PC-3 (cell line): ENCODE measurements around the gene BCAS1. TPM values are rescaled to one million over a fixed set of nuclear protein-coding genes. Genes with fewer than 3 reads are reported as not detected.

Source experiments
- ATAC-seq: fragments of 200-7000 bp; cut with Tn5 transposase; 2 replicates; pipeline ENCODE4 v1.9.1; 2020; ENCODE audit warnings: mild to moderate bottlenecking, moderate library complexity
- BruUV-seq: library from RNA; stranded (reverse); fragments of 400-500 nt; replicated peaks from 2 replicates; lab custom pipeline; 2021; lab: Mats Ljungman, UMichigan
- CTCF ChIA-PET: fragments of 300-600 bp; sonication (Branson Sonifier 250); formaldehyde crosslinking; loops from one replicate; lab custom pipeline; 2022; ENCODE audit warnings: antibody characterized with exemption; lab: Charles Lee
- POLR2A ChIA-PET: fragments of 300-600 bp; sonication (Branson Sonifier 250); formaldehyde crosslinking; loops from one replicate; lab custom pipeline; 2022; ENCODE audit warnings: antibody characterized with exemption; ENCODE audit not compliant: unreplicated experiment; lab: Charles Lee
- DNase-seq: peaks from one replicate; pipeline ENCODE4 v3.0.0-alpha.2; 2015
- H2AFZ ChIP-seq: fragments of 300-600 bp; sonication (generic); 2 replicates; pipeline ENCODE4 v1.6.0; 2016; ENCODE audit warnings: antibody characterized with exemption, low read length
- H3F3A ChIP-seq: fragments of 300-600 bp; sonication (generic); one replicate; pipeline ENCODE4 v1.6.0; 2017; ENCODE audit warnings: antibody characterized with exemption, low read length, control low read depth, mild to moderate bottlenecking; ENCODE audit not compliant: unreplicated experiment
- H3K27ac ChIP-seq: fragments of 300-600 bp; sonication (generic); 2 replicates; pipeline ENCODE4 v1.5.1; 2016; ENCODE audit warnings: mild to moderate bottlenecking, low read length
- H3K27me3 ChIP-seq: fragments of 300-600 bp; sonication (generic); 2 replicates; pipeline ENCODE4 v1.6.1; 2016; ENCODE audit warnings: low read length, mixed read lengths
- H3K36me3 ChIP-seq: fragments of 300-600 bp; sonication (generic); 2 replicates; pipeline ENCODE4 v1.6.1; 2016; ENCODE audit warnings: low read depth, mixed run types, low read length, mixed read lengths
- H3K4me1 ChIP-seq: fragments of 300-600 bp; sonication (generic); 2 replicates; pipeline ENCODE4 v1.5.1; 2016; ENCODE audit warnings: low read length; ENCODE audit not compliant: insufficient read depth
- H3K4me2 ChIP-seq: fragments of 300-600 bp; sonication (generic); 2 replicates; pipeline ENCODE4 v1.6.0; 2016; ENCODE audit warnings: low read length
- H3K4me3 ChIP-seq: fragments of 300-600 bp; sonication (generic); 2 replicates; pipeline ENCODE4 v1.5.1; 2016; ENCODE audit warnings: mild to moderate bottlenecking, low read length, mixed read lengths
- H3K79me2 ChIP-seq: fragments of 300-600 bp; sonication (generic); 2 replicates; pipeline ENCODE4 v1.6.1; 2017; ENCODE audit warnings: low read length, mixed read lengths
- H3K9ac ChIP-seq: fragments of 300-600 bp; sonication (generic); 2 replicates; pipeline ENCODE4 v1.6.0; 2016; ENCODE audit warnings: mild to moderate bottlenecking, low read length
- H3K9me2 ChIP-seq: fragments of 300-600 bp; sonication (generic); replicated peaks from 2 replicates; pipeline ENCODE4 v1.6.1; 2016; ENCODE audit warnings: mixed run types, low read length, mixed read lengths
- H3K9me3 ChIP-seq: fragments of 300-600 bp; sonication (generic); 2 replicates; pipeline ENCODE4 v1.6.1; 2016; ENCODE audit warnings: low read length, mixed read lengths
- H4K20me1 ChIP-seq: fragments of 300-600 bp; sonication (generic); 2 replicates; pipeline ENCODE4 v1.6.1; 2016; ENCODE audit warnings: low read length, mixed read lengths
- EZH2 ChIP-seq: fragments of 300-600 bp; sonication (generic); IDR thresholded peaks from one replicate; pipeline ENCODE4 v1.6.1; 2017; ENCODE audit warnings: antibody characterized with exemption, mild to moderate bottlenecking, low read length; ENCODE audit not compliant: unreplicated experiment
- EZH2phosphoT487 ChIP-seq: fragments of 300-600 bp; sonication (generic); IDR thresholded peaks from 2 replicates; pipeline ENCODE4 v1.6.1; 2018; ENCODE audit warnings: mild to moderate bottlenecking, antibody characterized with exemption, low read length, borderline replicate concordance
- intact Hi-C: fragments of 100-400 bp; cut with micrococcal nuclease; formaldehyde crosslinking; loops from 2 replicates; pipeline ENCODE4 v1.9.0; 2023
- total RNA-seq: library from RNA; depleted of rRNA; stranded (reverse); fragments of >200 nt; gene quantifications from 2 replicates; pipeline ENCODE4 v1.2.3, GENCODE V29; 2014
- TF ChIP-seq, protein P1 (sequence below): fragments of 300-600 bp; sonication (generic); conservative IDR thresholded peaks from 2 replicates; pipeline ENCODE4 v1.5.1; 2017; ENCODE audit warnings: antibody characterized with exemption, low read depth, mild to moderate bottlenecking, low read length

The BCAS1 gene
- total RNA-seq, 1 experiment from 2014 or later: 0.18 TPM

DNA sequence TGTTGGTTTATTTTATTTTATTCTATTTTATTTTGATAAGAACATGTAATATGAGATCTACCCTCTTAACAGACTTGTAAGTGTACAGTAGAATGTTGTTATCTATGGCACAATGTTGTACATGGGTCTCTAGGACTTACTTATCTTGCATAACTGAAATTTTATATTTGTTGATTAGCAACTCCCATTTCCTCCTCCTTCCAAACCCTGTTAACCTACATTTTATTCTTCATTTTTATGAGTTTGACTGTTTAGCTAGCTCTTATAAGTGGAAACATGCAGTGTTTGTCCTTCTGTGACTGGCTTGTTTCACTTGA lies 37.9 kb upstream of the BCAS1 start:
- Histone ChIP-seq H2AFZ (no peak overlapping the region), H3K9me2 (no peaks in the 10 kb centered on the region), H3F3A (no peaks in the 10 kb centered on the region), H3K9me3 (no peaks in the 10 kb centered on the region), H4K20me1 (no peaks in the 10 kb centered on the region), H3K79me2 (no peaks in the 10 kb centered on the region), H3K4me1 (no peaks in the 10 kb centered on the region), H3K9ac (no peak overlapping the region), H3K4me3 (no peak overlapping the region), H3K27ac (no peak overlapping the region), H3K4me2 (no peak overlapping the region), H3K27me3 (no peaks in the 10 kb centered on the region), H3K36me3 (no peaks in the 10 kb centered on the region)
- ChIA-PET POLR2A (no interaction called here), CTCF (no interaction called here)
- intact Hi-C loops: no loop called here
- ATAC-seq (no peak), DNase-seq (no peak)
- TF ChIP-seq, protein P1, sequence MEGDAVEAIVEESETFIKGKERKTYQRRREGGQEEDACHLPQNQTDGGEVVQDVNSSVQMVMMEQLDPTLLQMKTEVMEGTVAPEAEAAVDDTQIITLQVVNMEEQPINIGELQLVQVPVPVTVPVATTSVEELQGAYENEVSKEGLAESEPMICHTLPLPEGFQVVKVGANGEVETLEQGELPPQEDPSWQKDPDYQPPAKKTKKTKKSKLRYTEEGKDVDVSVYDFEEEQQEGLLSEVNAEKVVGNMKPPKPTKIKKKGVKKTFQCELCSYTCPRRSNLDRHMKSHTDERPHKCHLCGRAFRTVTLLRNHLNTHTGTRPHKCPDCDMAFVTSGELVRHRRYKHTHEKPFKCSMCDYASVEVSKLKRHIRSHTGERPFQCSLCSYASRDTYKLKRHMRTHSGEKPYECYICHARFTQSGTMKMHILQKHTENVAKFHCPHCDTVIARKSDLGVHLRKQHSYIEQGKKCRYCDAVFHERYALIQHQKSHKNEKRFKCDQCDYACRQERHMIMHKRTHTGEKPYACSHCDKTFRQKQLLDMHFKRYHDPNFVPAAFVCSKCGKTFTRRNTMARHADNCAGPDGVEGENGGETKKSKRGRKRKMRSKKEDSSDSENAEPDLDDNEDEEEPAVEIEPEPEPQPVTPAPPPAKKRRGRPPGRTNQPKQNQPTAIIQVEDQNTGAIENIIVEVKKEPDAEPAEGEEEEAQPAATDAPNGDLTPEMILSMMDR: no peak
- no peak for TF ChIP-seq EZH2
- no peak for TF ChIP-seq EZH2phosphoT487
- no TSS peak for BruUV-seq

GRCh38 chr20:54107600-54108325 lies 37.4 kb upstream of the BCAS1 start:
- H3K9me2 ChIP-seq: no peaks in the 10 kb centered on the region
- no peak overlapping the region for H3K9ac ChIP-seq
- ChIA-PET CTCF (no interaction called here), POLR2A (no interaction called here)
- H3K4me3 ChIP-seq: no peak overlapping the region
- intact Hi-C loops: no loop called here
- H3K79me2 ChIP-seq: no peaks in the 10 kb centered on the region
- no peak overlapping the region for H3K4me2 ChIP-seq
- ATAC-seq (peak; percentile 26; the same call in 1 of the 2 replicates), DNase-seq (peak; percentile 26)
- TF ChIP-seq, protein P1: no peak
- no peak for TF ChIP-seq EZH2
- no peak for TF ChIP-seq EZH2phosphoT487
- H3F3A ChIP-seq: no peaks in the 10 kb centered on the region
- no peak overlapping the region for H3K27ac ChIP-seq
- no TSS peak for BruUV-seq
- H3K9me3 ChIP-seq: no peaks in the 10 kb centered on the region
- H3K36me3 ChIP-seq: no peaks in the 10 kb centered on the region
- no peak overlapping the region for H2AFZ ChIP-seq
- no peaks in the 10 kb centered on the region for H4K20me1 ChIP-seq
- no peaks in the 10 kb centered on the region for H3K27me3 ChIP-seq
- no peaks in the 10 kb centered on the region for H3K4me1 ChIP-seq

DNA sequence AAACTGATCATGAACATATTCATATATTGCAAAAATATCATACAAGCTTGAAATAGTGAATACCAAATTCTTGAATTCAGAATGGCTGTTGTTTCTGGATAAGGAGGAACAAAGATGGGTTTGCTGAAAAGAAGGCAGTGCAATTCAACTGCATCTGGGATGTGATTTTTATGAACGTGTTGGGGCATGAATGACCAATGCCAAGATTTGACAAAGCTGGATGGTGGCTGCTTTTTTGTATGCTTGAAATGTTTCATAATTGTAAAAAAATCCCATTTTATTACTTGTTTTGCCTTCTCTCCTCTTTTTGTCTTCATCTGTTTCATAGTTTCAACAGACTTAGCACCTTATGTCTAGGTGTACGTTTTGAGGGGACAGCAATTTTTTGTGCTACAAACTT lies 36.8 kb upstream of the BCAS1 start:
- no peak overlapping the region for H3K4me2 ChIP-seq
- no TSS peak for BruUV-seq

More for the DNA sequence above, 36.8 kb upstream of the BCAS1 start:
- Histone ChIP-seq H3K27me3 (no peaks in the 10 kb centered on the region), H2AFZ (no peak overlapping the region), H3F3A (no peaks in the 10 kb centered on the region), H3K9me3 (no peaks in the 10 kb centered on the region), H3K27ac (no peak overlapping the region), H4K20me1 (no peaks in the 10 kb centered on the region), H3K9ac (no peak overlapping the region), H3K36me3 (no peaks in the 10 kb centered on the region), H3K9me2 (no peaks in the 10 kb centered on the region), H3K4me3 (no peak overlapping the region), H3K4me1 (no peaks in the 10 kb centered on the region), H3K79me2 (no peaks in the 10 kb centered on the region)
- DNase-seq: no peak
- TF ChIP-seq, protein P1: no peak
- TF ChIP-seq EZH2: no peak
- no peak for TF ChIP-seq EZH2phosphoT487
- ChIA-PET POLR2A (no interaction called here), CTCF (no interaction called here)
- intact Hi-C loops: no loop called here
- ATAC-seq: no peak
